IPS DF 6.9 (cell line): Measurements from ENCODE around the gene ACTL10.
"Not testable (repeated sequence)": the region's sequence is repeated elsewhere in the genome, so short reads cannot be mapped to it uniquely, and the experiment has no call there.

Source experiments
- DNase-seq: peaks from one replicate; pipeline ENCODE4 v3.0.0-alpha.2; 2013; ENCODE audit warnings: low read depth, low spot score
- H3K27ac ChIP-seq: one replicate; pipeline ENCODE4 v1.5.1; 2013; ENCODE audit warnings: low read length, control low read depth
- H3K27me3 ChIP-seq: 2 replicates; pipeline ENCODE4 v1.6.1; 2013; ENCODE audit warnings: mild to moderate bottlenecking, low read length; ENCODE audit not compliant: control insufficient read depth, insufficient read depth
- H3K36me3 ChIP-seq: 2 replicates; pipeline ENCODE4 v1.6.1; 2013; ENCODE audit warnings: low read length; ENCODE audit not compliant: control insufficient read depth, insufficient read depth
- H3K4me1 ChIP-seq: 2 replicates; pipeline ENCODE4 v1.6.1; 2013; ENCODE audit warnings: low read length; ENCODE audit not compliant: control insufficient read depth, insufficient read depth
- H3K4me3 ChIP-seq: 2 replicates; pipeline ENCODE4 v1.5.1; 2013; ENCODE audit warnings: mild to moderate bottlenecking, low read length
- H3K9me3 ChIP-seq: 2 replicates; pipeline ENCODE4 v1.6.1; 2013; ENCODE audit warnings: low read length, inconsistent platforms; ENCODE audit not compliant: control insufficient read depth, insufficient read depth
- WGBS: extraction: QIAGEN DNeasy Blood & Tissue Kit; methylation state at CpG from one replicate; pipeline ENCODE4 v1.1.7; 2013; ENCODE audit warnings: mixed read lengths, missing lambda C conversion rate; ENCODE audit not compliant: insufficient read length, insufficient coverage; 5-methylcytosine and 5-hydroxymethylcytosine counted together

ACTL10 gene

GRCh38 chr20:33687993-33688937 lies 21.5 kb downstream of the ACTL10 start:
- WGBS, result no CpG with 5 or more reads among the region's 3 CpGs
- H3K27ac ChIP-seq, result no peak overlapping the region
- no peaks in the 10 kb centered on the region for H3K36me3 ChIP-seq
- no peak for DNase-seq
- H3K27me3 ChIP-seq, result no peaks in the 10 kb centered on the region; the same call in 1 of the 2 replicates
- H3K4me3 ChIP-seq, result no peak overlapping the region
- peaks cover 4% of the 10 kb centered on the region; the same call in 1 of the 2 replicates for H3K4me1 ChIP-seq
- no peaks in the 10 kb centered on the region for H3K9me3 ChIP-seq

- no peak for DNase-seq
- no peak overlapping the region for H3K27ac ChIP-seq
- H3K36me3 ChIP-seq, result no peaks in the 10 kb centered on the region
- H3K4me1 ChIP-seq, result peaks cover 5% of the 10 kb centered on the region; the same call in 1 of the 2 replicates
- no peaks in the 10 kb centered on the region; the same call in 1 of the 2 replicates for H3K27me3 ChIP-seq
- H3K9me3 ChIP-seq, result no peaks in the 10 kb centered on the region
- WGBS, result no CpG with 5 or more reads among the region's 3 CpGs
- H3K4me3 ChIP-seq, result no peak overlapping the region
Measured at GRCh38 chr20:33688938-33689424, 22.2 kb downstream of the ACTL10 start.

- Histone ChIP-seq H3K27ac (no peak overlapping the region), H3K27me3 (no peaks in the 10 kb centered on the region; the same call in 1 of the 2 replicates), H3K4me3 (no peak overlapping the region), H3K9me3 (no peaks in the 10 kb centered on the region), H3K4me1 (peaks cover 7% of the 10 kb centered on the region; the same call in 1 of the 2 replicates), H3K36me3 (no peaks in the 10 kb centered on the region)
- no CpG with 5 or more reads among the region's 1 CpG for WGBS
- DNase-seq, result no peak
Measured at GRCh38 chr20:33689493-33689892, 22.8 kb downstream of the ACTL10 start.

- Histone ChIP-seq H3K9me3 (no peaks in the 10 kb centered on the region), H3K4me1 (peaks cover 7% of the 10 kb centered on the region; the same call in 1 of the 2 replicates), H3K36me3 (no peaks in the 10 kb centered on the region), H3K4me3 (no peak overlapping the region), H3K27me3 (no peaks in the 10 kb centered on the region; the same call in 1 of the 2 replicates), H3K27ac (no peak overlapping the region)
- no CpG with 5 or more reads among the region's 4 CpGs for WGBS
- no peak for DNase-seq
Measured at GRCh38 chr20:33689973-33690372, 23.2 kb downstream of the ACTL10 start.

- no peaks in the 10 kb centered on the region; the same call in 1 of the 2 replicates for H3K27me3 ChIP-seq
- WGBS, result no CpG with 5 or more reads among the region's 5 CpGs
- peaks cover 3% of the 10 kb centered on the region; the same call in 1 of the 2 replicates for H3K4me1 ChIP-seq
- H3K4me3 ChIP-seq, result no peak overlapping the region
- H3K36me3 ChIP-seq, result no peaks in the 10 kb centered on the region
- H3K27ac ChIP-seq, result no peak overlapping the region
- no peaks in the 10 kb centered on the region for H3K9me3 ChIP-seq
- no peak for DNase-seq
Measured at GRCh38 chr20:33693289-33693688, 26.5 kb downstream of the ACTL10 start.

GRCh38 chr20:33693741-33694638 lies 27.2 kb downstream of the ACTL10 start:
- H3K27me3 ChIP-seq, result no peaks in the 10 kb centered on the region; the same call in 1 of the 2 replicates
- H3K4me1 ChIP-seq, result peaks cover 3% of the 10 kb centered on the region; the same call in 1 of the 2 replicates
- no peaks in the 10 kb centered on the region for H3K9me3 ChIP-seq
- H3K4me3 ChIP-seq, result no peak overlapping the region
- no peak for DNase-seq
- no peaks in the 10 kb centered on the region for H3K36me3 ChIP-seq
- no peak overlapping the region for H3K27ac ChIP-seq
- no CpG with 5 or more reads among the region's 17 CpGs for WGBS

GRCh38 chr20:33694639-33695012 lies 27.9 kb downstream of the ACTL10 start:
- Histone ChIP-seq H3K27ac (no peak overlapping the region), H3K27me3 (no peaks in the 10 kb centered on the region), H3K36me3 (no peaks in the 10 kb centered on the region), H3K9me3 (no peaks in the 10 kb centered on the region), H3K4me1 (peaks cover 3% of the 10 kb centered on the region; the same call in 1 of the 2 replicates), H3K4me3 (no peak overlapping the region)
- DNase-seq, result no peak
- WGBS, result no CpG with 5 or more reads among the region's 6 CpGs

GRCh38 chr20:33696448-33696847 lies 29.7 kb downstream of the ACTL10 start:
- WGBS, result no CpG with 5 or more reads among the region's 4 CpGs
- no peaks in the 10 kb centered on the region for H3K9me3 ChIP-seq
- H3K4me3 ChIP-seq, result no peak overlapping the region
- H3K27ac ChIP-seq, result no peak overlapping the region
- H3K4me1 ChIP-seq, result peaks cover 3% of the 10 kb centered on the region; the same call in 1 of the 2 replicates
- no peaks in the 10 kb centered on the region for H3K27me3 ChIP-seq
- H3K36me3 ChIP-seq, result no peaks in the 10 kb centered on the region
- no peak for DNase-seq

- Histone ChIP-seq H3K36me3 (no peaks in the 10 kb centered on the region), H3K9me3 (no peaks in the 10 kb centered on the region), H3K4me1 (peaks cover 3% of the 10 kb centered on the region; the same call in 1 of the 2 replicates), H3K27ac (no peak overlapping the region), H3K4me3 (no peak overlapping the region), H3K27me3 (no peaks in the 10 kb centered on the region)
- no peak for DNase-seq
- no CpG with 5 or more reads among the region's 8 CpGs for WGBS
Measured at GRCh38 chr20:33697129-33697528, 30.4 kb downstream of the ACTL10 start.

- H3K36me3 ChIP-seq, H3K4me1 ChIP-seq, H3K4me3 ChIP-seq, H3K9me3 ChIP-seq, H3K27me3 ChIP-seq, DNase-seq, H3K27ac ChIP-seq: not testable (repeated sequence)
- no CpG with 5 or more reads among the region's 27 CpGs for WGBS
Measured at GRCh38 chr20:33698966-33699365, 32.2 kb downstream of the ACTL10 start.
